Activated CD4-positive, alpha-beta T cell treated with anti-CD3 and anti-CD28 coated beads, Interleukin-2, amount 10 ng/mL, durations not matched to agents 24 days and 14 days (primary cell): ENCODE measurements around the gene ARMC9. TPM values are rescaled to one million over a fixed set of nuclear protein-coding genes. Genes with fewer than 3 reads are reported as not detected.
"Not testable (repeated sequence)": the region's sequence is repeated elsewhere in the genome, so short reads cannot be mapped to it uniquely, and the experiment has no call there.

Experiments
- DNase-seq: peaks from one replicate; pipeline ENCODE4 v3.0.0; 2022
- H3K27ac Mint-ChIP-seq: one replicate; pipeline ENCODE4 v1.8.0; 2022; ENCODE audit warnings: mild to moderate bottlenecking, mixed read lengths
- H3K27me3 Mint-ChIP-seq: one replicate; pipeline ENCODE4 v1.8.0; 2022; ENCODE audit warnings: mixed read lengths
- H3K36me3 Mint-ChIP-seq: one replicate; pipeline ENCODE4 v1.8.0; 2022; ENCODE audit warnings: low read depth, mild to moderate bottlenecking, mixed read lengths
- H3K4me1 Mint-ChIP-seq: one replicate; pipeline ENCODE4 v1.8.0; 2021; ENCODE audit warnings: mixed read lengths
- H3K4me3 Mint-ChIP-seq: one replicate; pipeline ENCODE4 v1.8.0; 2022; ENCODE audit warnings: mild to moderate bottlenecking, moderate library complexity, mixed read lengths
- H3K9me3 Mint-ChIP-seq: one replicate; pipeline ENCODE4 v1.8.0; 2021; ENCODE audit warnings: mixed read lengths
- intact Hi-C: fragments of 100-400 bp; cut with micrococcal nuclease; formaldehyde crosslinking; loops from one replicate; pipeline ENCODE4 v1.15.1; 2023
- total RNA-seq: library from RNA; stranded (reverse); gene quantifications from 2 replicates; pipeline ENCODE4 v1.2.3, GENCODE V29; 2022

Gene ARMC9
- total RNA-seq, 1 donor from 2014 or later, result 5.9 TPM

- peaks cover 17% of the 10 kb centered on the region for H3K27me3 Mint-ChIP-seq
- not testable (repeated sequence) for H3K4me1 Mint-ChIP-seq, H3K36me3 Mint-ChIP-seq
Observed at GRCh38 chr2:231400681-231401080, 202.2 kb downstream of the ARMC9 start.

GRCh38 chr2:231401101-231401500 is 202.7 kb downstream of the ARMC9 start:
- H3K27ac Mint-ChIP-seq, H3K36me3 Mint-ChIP-seq, DNase-seq, intact Hi-C loops, H3K4me1 Mint-ChIP-seq, H3K4me3 Mint-ChIP-seq, H3K9me3 Mint-ChIP-seq: not testable (repeated sequence)
- H3K27me3 Mint-ChIP-seq, result peaks cover 17% of the 10 kb centered on the region

More at GRCh38 chr2:231400681-231401080, 202.2 kb downstream of the ARMC9 start:
- H3K9me3 Mint-ChIP-seq, DNase-seq, intact Hi-C loops, H3K27ac Mint-ChIP-seq, H3K4me3 Mint-ChIP-seq: not testable (repeated sequence)

GRCh38 chr2:231403421-231404182 is 205.2 kb downstream of the ARMC9 start:
- peaks cover 16% of the 10 kb centered on the region for H3K4me1 Mint-ChIP-seq
- not testable (repeated sequence) for H3K27ac Mint-ChIP-seq, H3K27me3 Mint-ChIP-seq, H3K9me3 Mint-ChIP-seq, DNase-seq, H3K4me3 Mint-ChIP-seq, H3K36me3 Mint-ChIP-seq
- intact Hi-C loops, result loop anchor here (2.0 kb wide), 1 partner anchor 299 kb away; no protein-coding TSS in a partner anchor

GRCh38 chr2:231404183-231404578 is 205.8 kb downstream of the ARMC9 start:
- intact Hi-C loops, result loop anchor here (2.0 kb wide), 1 partner anchor 299 kb away; no protein-coding TSS in a partner anchor

GRCh38 chr2:231405601-231406367 is 207.4 kb downstream of the ARMC9 start:
- not testable (repeated sequence) for H3K27ac Mint-ChIP-seq, DNase-seq

More at GRCh38 chr2:231404183-231404578, 205.8 kb downstream of the ARMC9 start:
- not testable (repeated sequence) for H3K27me3 Mint-ChIP-seq, H3K36me3 Mint-ChIP-seq, DNase-seq, H3K27ac Mint-ChIP-seq, H3K4me3 Mint-ChIP-seq, H3K9me3 Mint-ChIP-seq
- peaks cover 16% of the 10 kb centered on the region for H3K4me1 Mint-ChIP-seq

DNA sequence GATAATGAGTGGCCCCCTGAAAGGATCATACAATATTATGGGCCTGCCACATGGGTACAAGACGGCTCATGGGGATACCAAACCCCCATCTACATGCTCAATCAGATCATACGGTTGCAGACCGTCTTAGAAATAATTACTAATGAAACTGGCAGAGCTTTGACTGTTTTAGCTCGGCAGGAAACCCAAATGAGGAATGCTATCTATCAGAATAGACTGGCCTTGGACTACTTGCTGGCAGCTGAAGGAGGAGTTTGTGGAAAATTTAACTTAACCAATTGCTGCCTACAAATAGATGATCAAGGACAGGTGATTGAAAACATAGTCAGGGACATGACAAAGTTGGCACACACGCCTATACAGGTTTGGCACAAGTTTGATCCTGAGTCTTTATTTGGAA is 209.3 kb downstream of the ARMC9 start:
- H3K4me3 Mint-ChIP-seq, H3K36me3 Mint-ChIP-seq, H3K9me3 Mint-ChIP-seq, H3K27ac Mint-ChIP-seq, DNase-seq: not testable (repeated sequence)
- Mint-ChIP-seq H3K27me3 (peaks cover 26% of the 10 kb centered on the region), H3K4me1 (peaks cover 16% of the 10 kb centered on the region)
- intact Hi-C loops, result loop anchor here (5.0 kb wide), 1 partner anchor 110 kb away; no protein-coding TSS in a partner anchor

More at GRCh38 chr2:231405601-231406367, 207.4 kb downstream of the ARMC9 start:
- intact Hi-C loops, result loop anchor here (2.0 to 5.0 kb wide), 2 partner anchors 108 to 301 kb away; no protein-coding TSS in a partner anchor
- not testable (repeated sequence) for H3K9me3 Mint-ChIP-seq, H3K36me3 Mint-ChIP-seq, H3K4me3 Mint-ChIP-seq
- H3K27me3 Mint-ChIP-seq, result peaks cover 16% of the 10 kb centered on the region
- H3K4me1 Mint-ChIP-seq, result peaks cover 16% of the 10 kb centered on the region

DNA sequence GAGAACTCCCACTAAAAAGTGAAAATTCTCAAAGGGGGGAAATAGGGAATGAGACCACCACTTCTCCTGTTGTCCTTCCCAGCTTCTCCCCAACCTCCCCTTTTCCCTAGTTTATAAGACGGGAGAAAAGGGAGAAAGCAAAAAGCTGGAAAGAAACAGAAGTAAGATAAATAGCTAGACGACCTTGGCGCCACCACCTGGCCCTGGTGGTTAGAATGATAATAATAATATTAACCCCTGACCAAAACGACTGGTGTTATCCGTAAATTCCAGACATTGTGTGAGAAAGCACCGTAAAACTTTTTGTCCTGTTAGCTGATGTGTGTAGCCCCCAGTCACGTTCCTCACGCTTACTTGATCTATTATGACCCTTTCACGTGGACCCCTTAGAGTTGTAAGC is 209.9 kb downstream of the ARMC9 start:
- peaks cover 16% of the 10 kb centered on the region for H3K4me1 Mint-ChIP-seq
- H3K27me3 Mint-ChIP-seq, result peaks cover 30% of the 10 kb centered on the region
- not testable (repeated sequence) for H3K9me3 Mint-ChIP-seq, DNase-seq, H3K4me3 Mint-ChIP-seq, H3K27ac Mint-ChIP-seq, H3K36me3 Mint-ChIP-seq
- intact Hi-C loops, result loop anchor here (5.0 kb wide), 1 partner anchor 111 kb away; no protein-coding TSS in a partner anchor

GRCh38 chr2:231409776-231410175 is 211.3 kb downstream of the ARMC9 start:
- intact Hi-C loops, result loop anchor here (5.0 kb wide), 2 partner anchors 112 to 182 kb away; no protein-coding TSS in a partner anchor
- Mint-ChIP-seq H3K4me1 (peaks cover 16% of the 10 kb centered on the region), H3K36me3 (peaks cover 2% of the 10 kb centered on the region), H3K27me3 (peaks cover 36% of the 10 kb centered on the region), H3K9me3 (peaks cover 3% of the 10 kb centered on the region), H3K27ac (no peak overlapping the region), H3K4me3 (no peak overlapping the region)
- no peak for DNase-seq

DNA sequence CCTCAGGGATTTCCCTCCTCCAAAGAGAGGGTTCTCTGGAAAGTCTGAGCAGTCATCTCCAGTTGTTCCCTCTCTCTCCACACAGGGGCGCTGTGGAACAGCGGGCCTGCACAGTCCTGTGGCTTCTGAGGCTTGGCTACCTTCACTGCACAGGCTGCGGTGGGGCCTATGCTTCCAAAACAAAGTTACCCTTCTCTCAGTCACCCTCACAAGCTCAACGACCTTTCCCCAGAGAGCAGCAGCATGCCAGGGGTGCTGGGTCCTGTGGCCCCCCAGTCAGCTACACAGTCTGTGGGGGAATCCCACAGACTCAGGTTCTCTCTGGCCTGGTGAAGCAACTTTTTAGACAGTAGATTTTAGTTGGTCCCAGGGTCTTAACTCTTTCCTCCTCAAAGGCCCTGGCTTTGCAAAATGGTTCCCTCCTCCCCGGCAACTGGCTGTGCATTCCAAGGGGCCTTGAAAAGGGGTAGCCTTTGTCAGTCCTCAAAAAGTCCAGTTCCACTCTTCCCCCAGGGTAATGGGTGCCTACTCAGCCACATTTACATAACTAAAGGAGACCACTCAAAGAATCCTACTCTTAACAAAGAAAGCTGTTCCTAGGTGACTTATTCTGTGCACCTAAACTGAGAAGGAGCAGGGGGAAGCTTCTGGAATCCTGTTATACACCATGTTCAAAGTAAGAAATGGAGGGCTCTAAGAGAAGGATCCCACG is 212.0 kb downstream of the ARMC9 start:
- H3K27ac Mint-ChIP-seq, result no peak overlapping the region
- DNase-seq, result no peak
- H3K9me3 Mint-ChIP-seq, result peaks cover 3% of the 10 kb centered on the region
- H3K4me3 Mint-ChIP-seq, result no peak overlapping the region
- peaks cover 39% of the 10 kb centered on the region for H3K27me3 Mint-ChIP-seq
- intact Hi-C loops, result loop anchor here (5.0 kb wide), 1 partner anchor 183 kb away; no protein-coding TSS in a partner anchor
- H3K36me3 Mint-ChIP-seq, result peaks cover 2% of the 10 kb centered on the region
- peaks cover 14% of the 10 kb centered on the region for H3K4me1 Mint-ChIP-seq

DNA sequence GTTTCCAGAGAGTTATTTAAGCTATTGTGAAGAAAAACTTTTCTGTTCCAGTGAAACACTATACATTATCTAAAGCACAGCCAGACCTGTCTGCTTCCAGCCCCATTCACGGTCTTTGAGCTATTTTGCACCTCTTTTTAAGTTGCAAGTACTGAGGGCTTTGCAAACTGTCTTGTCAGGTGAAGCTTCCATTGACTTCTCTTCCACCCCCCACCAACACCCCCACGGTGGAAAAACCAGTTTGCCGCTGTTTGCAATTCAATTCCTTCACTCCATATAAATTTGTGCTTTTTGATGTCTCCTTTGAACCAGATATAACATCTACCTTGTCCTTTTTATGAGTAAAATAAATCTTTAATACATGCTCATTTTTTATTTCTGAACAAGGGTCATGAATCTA is 212.8 kb downstream of the ARMC9 start:
- intact Hi-C loops, result loop anchor here (5.0 kb wide), 1 partner anchor 184 kb away; no protein-coding TSS in a partner anchor
- H3K4me3 Mint-ChIP-seq, result no peak overlapping the region
- H3K4me1 Mint-ChIP-seq, result peaks cover 8% of the 10 kb centered on the region
- DNase-seq, result no peak
- no peak overlapping the region for H3K27ac Mint-ChIP-seq
- H3K36me3 Mint-ChIP-seq, result peaks cover 2% of the 10 kb centered on the region
- H3K9me3 Mint-ChIP-seq, result peaks cover 3% of the 10 kb centered on the region
- peaks cover 43% of the 10 kb centered on the region for H3K27me3 Mint-ChIP-seq

GRCh38 chr2:231411831-231412617 is 213.6 kb downstream of the ARMC9 start:
- Mint-ChIP-seq H3K27ac (no peak overlapping the region), H3K4me1 (peaks cover 2% of the 10 kb centered on the region), H3K4me3 (peak overlapping the region; percentile 26), H3K27me3 (peaks cover 44% of the 10 kb centered on the region), H3K36me3 (peaks cover 2% of the 10 kb centered on the region), H3K9me3 (peaks cover 3% of the 10 kb centered on the region)
- DNase-seq, result peak; percentile 86
- intact Hi-C loops, result loop anchor here (5.0 kb wide), 1 partner anchor 185 kb away; no protein-coding TSS in a partner anchor

- intact Hi-C loops, result loop anchor here (5.0 kb wide), 1 partner anchor 185 kb away; no protein-coding TSS in a partner anchor
- H3K4me1 Mint-ChIP-seq, result peaks cover 2% of the 10 kb centered on the region
- no peak overlapping the region for H3K27ac Mint-ChIP-seq
- DNase-seq, result no peak
- peaks cover 2% of the 10 kb centered on the region for H3K36me3 Mint-ChIP-seq
- H3K9me3 Mint-ChIP-seq, result peaks cover 3% of the 10 kb centered on the region
- H3K4me3 Mint-ChIP-seq, result peak overlapping the region; percentile 26
- peaks cover 46% of the 10 kb centered on the region for H3K27me3 Mint-ChIP-seq
Observed at GRCh38 chr2:231412618-231412963, 214.2 kb downstream of the ARMC9 start.

- intact Hi-C loops, result loop anchor here (5.0 kb wide), 1 partner anchor 186 kb away; no protein-coding TSS in a partner anchor
- no peak for DNase-seq
- Mint-ChIP-seq H3K36me3 (peaks cover 2% of the 10 kb centered on the region), H3K9me3 (peaks cover 3% of the 10 kb centered on the region), H3K4me3 (no peak overlapping the region), H3K27me3 (peaks cover 49% of the 10 kb centered on the region), H3K27ac (no peak overlapping the region), H3K4me1 (peaks cover 2% of the 10 kb centered on the region)
Observed at GRCh38 chr2:231413456-231413855, 215.0 kb downstream of the ARMC9 start.
